ENCODE results near the gene IL22.

DNA sequence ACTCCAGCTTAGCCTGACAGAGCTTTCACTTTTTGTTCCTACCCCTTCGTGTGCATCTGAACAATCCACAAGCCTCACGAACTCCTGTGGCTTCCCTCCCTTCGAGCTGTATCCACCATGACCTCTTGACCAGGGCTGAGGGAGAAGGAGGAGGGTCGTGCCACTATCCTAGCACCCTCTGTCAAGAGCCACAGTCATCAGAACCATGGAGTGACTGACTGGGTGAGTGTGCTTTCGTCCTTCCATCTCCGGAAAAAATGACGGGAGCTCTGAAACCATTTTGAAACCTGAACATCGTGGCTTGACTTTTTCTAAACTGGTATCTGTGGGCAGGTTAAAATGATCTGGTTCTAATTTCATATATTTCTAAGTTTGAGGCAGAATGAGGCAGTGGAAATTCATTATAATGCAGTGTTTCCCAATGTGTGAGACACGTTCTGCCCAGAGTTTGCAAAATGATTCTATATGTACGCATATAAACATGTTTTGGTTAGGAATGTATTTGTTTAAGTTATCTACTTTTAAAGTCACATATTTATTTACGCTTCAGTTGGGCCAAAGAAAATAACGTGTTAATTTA lies 54.8 kb downstream of the IL22 start:
- TF ChIP-seq NFYB (CRISPR knock-in tag; conservative IDR thresholded peaks at IDR 0.05; ENCODE audit: low read depth), result no peak
- TF ChIP-seq, protein P1, sequence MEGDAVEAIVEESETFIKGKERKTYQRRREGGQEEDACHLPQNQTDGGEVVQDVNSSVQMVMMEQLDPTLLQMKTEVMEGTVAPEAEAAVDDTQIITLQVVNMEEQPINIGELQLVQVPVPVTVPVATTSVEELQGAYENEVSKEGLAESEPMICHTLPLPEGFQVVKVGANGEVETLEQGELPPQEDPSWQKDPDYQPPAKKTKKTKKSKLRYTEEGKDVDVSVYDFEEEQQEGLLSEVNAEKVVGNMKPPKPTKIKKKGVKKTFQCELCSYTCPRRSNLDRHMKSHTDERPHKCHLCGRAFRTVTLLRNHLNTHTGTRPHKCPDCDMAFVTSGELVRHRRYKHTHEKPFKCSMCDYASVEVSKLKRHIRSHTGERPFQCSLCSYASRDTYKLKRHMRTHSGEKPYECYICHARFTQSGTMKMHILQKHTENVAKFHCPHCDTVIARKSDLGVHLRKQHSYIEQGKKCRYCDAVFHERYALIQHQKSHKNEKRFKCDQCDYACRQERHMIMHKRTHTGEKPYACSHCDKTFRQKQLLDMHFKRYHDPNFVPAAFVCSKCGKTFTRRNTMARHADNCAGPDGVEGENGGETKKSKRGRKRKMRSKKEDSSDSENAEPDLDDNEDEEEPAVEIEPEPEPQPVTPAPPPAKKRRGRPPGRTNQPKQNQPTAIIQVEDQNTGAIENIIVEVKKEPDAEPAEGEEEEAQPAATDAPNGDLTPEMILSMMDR (IDR thresholded peaks at IDR 0.05), result no peak
- TF ChIP-seq, protein P2, sequence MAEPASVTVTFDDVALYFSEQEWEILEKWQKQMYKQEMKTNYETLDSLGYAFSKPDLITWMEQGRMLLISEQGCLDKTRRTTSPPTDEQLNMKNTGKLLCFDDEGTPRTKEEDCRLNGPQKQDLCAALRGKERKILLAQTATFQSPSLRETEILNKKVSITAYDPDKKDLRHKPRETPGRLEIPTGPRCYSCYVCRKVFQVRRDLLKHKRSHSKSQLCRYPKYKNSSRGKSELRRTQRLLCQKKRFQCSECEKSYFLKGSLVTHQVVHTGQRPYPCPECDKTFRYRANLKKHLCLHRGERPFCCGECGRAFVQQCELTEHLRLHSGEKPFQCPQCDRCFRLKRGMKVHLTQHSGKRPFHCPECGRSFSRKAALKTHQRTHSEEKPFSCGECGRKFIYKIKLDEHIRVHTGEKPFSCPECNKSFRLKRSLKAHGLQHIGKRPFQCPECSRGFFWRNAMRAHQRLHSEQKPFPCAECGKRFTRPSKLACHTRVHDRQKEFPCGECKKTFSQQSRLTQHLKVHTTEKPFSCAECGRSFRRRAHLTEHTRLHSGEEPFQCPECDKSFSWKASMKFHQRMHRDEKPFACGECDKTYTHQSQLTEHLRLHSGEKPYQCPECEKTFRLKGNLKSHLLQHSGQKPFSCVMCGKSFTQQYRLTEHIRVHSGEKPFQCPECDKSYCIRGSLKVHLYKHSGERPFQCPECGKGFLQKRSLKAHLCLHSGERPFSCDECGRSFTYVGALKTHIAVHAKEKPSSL (CRISPR knock-in tag; conservative IDR thresholded peaks at IDR 0.05), result no peak
- TF ChIP-seq, protein P3, sequence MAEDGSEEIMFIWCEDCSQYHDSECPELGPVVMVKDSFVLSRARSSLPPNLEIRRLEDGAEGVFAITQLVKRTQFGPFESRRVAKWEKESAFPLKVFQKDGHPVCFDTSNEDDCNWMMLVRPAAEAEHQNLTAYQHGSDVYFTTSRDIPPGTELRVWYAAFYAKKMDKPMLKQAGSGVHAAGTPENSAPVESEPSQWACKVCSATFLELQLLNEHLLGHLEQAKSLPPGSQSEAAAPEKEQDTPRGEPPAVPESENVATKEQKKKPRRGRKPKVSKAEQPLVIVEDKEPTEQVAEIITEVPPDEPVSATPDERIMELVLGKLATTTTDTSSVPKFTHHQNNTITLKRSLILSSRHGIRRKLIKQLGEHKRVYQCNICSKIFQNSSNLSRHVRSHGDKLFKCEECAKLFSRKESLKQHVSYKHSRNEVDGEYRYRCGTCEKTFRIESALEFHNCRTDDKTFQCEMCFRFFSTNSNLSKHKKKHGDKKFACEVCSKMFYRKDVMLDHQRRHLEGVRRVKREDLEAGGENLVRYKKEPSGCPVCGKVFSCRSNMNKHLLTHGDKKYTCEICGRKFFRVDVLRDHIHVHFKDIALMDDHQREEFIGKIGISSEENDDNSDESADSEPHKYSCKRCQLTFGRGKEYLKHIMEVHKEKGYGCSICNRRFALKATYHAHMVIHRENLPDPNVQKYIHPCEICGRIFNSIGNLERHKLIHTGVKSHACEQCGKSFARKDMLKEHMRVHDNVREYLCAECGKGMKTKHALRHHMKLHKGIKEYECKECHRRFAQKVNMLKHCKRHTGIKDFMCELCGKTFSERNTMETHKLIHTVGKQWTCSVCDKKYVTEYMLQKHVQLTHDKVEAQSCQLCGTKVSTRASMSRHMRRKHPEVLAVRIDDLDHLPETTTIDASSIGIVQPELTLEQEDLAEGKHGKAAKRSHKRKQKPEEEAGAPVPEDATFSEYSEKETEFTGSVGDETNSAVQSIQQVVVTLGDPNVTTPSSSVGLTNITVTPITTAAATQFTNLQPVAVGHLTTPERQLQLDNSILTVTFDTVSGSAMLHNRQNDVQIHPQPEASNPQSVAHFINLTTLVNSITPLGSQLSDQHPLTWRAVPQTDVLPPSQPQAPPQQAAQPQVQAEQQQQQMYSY (CRISPR knock-in tag; IDR thresholded peaks at IDR 0.05), result no peak
- no peak for TF ChIP-seq ZNF416 (CRISPR knock-in tag; IDR thresholded peaks at IDR 0.05)
- TF ChIP-seq NR2C2 (CRISPR knock-in tag; IDR thresholded peaks at IDR 0.05), result no peak
- TF ChIP-seq FOXK1 (CRISPR knock-in tag; IDR thresholded peaks at IDR 0.05), result no peak
- no peak for TF ChIP-seq TEAD4 (CRISPR knock-in tag; IDR thresholded peaks at IDR 0.05)
